A673 (cell line): ENCODE results near the gene FOXB2. TPM values are rescaled to one million over a fixed set of nuclear protein-coding genes. Genes with fewer than 3 reads are reported as not detected.
A peak's percentile ranks its signal among the peaks of the same experiment; 100 is the strongest.

Experiments used
- BruUV-seq: library from RNA; stranded (reverse); fragments of 400-500 nt; replicated peaks from 2 replicates; lab custom pipeline; 2021; lab: Mats Ljungman, UMichigan
- CTCF ChIA-PET: fragments of 300-600 bp; sonication (Branson Sonifier 250); formaldehyde crosslinking; loops from one replicate; lab custom pipeline; 2022; ENCODE audit warnings: antibody characterized with exemption; lab: Charles Lee
- POLR2A ChIA-PET: fragments of 300-600 bp; sonication (Branson Sonifier 250); formaldehyde crosslinking; loops from one replicate; lab custom pipeline; 2022; ENCODE audit warnings: antibody characterized with exemption; ENCODE audit not compliant: low non-redundant PET; lab: Charles Lee
- DNase-seq: peaks from one replicate; pipeline ENCODE4 v3.0.0-alpha.2; 2015; ENCODE audit warnings: low spot score
- H3K27ac ChIP-seq: fragments of 200-600 bp; sonication (generic); 2 replicates; pipeline ENCODE4 v1.5.1; 2016; ENCODE audit warnings: mixed run types, low read depth, mild to moderate bottlenecking, mixed read lengths, antibody characterized with exemption, low read length; ENCODE audit not compliant: poor library complexity, severe bottlenecking
- H3K27me3 ChIP-seq: fragments of 200-600 bp; sonication (generic); replicated peaks from 2 replicates; pipeline ENCODE4 v1.6.1; 2017; ENCODE audit warnings: mixed run types, low read depth, mild to moderate bottlenecking, mixed read lengths, antibody characterized with exemption, low read length; ENCODE audit not compliant: insufficient read depth, poor library complexity
- H3K36me3 ChIP-seq: fragments of 200-600 bp; sonication (generic); 2 replicates; pipeline ENCODE4 v1.6.1; 2016; ENCODE audit warnings: mixed run types, mild to moderate bottlenecking, mixed read lengths, antibody characterized with exemption, low read length; ENCODE audit not compliant: insufficient read depth, poor library complexity, severe bottlenecking
- H3K4me1 ChIP-seq: fragments of 200-600 bp; sonication (generic); 2 replicates; pipeline ENCODE4 v1.6.1; 2017; ENCODE audit warnings: mixed run types, mild to moderate bottlenecking, mixed read lengths, antibody characterized with exemption, low read length; ENCODE audit not compliant: insufficient read depth, poor library complexity, severe bottlenecking
- H3K4me3 ChIP-seq: fragments of 200-600 bp; sonication (generic); 2 replicates; pipeline ENCODE4 v1.5.1; 2016; ENCODE audit warnings: low read depth, mixed run types, mild to moderate bottlenecking, mixed read lengths, low read length; ENCODE audit not compliant: poor library complexity, severe bottlenecking
- H3K9me3 ChIP-seq: fragments of 200-600 bp; sonication (generic); 2 replicates; pipeline ENCODE4 v1.6.1; 2016; ENCODE audit warnings: mixed run types, low read depth, mild to moderate bottlenecking, mixed read lengths, antibody characterized with exemption, low read length; ENCODE audit not compliant: poor library complexity, severe bottlenecking
- CTCF ChIP-seq: fragments of 300-800, 200-600 bp; sonication (generic); conservative IDR thresholded peaks from 2 replicates; pipeline ENCODE4 v1.5.1; 2017; ENCODE audit warnings: low read depth, mild to moderate bottlenecking, antibody characterized with exemption, low read length, moderate library complexity, mixed read lengths
- EZH2 ChIP-seq: fragments of 200-600 bp; sonication (generic); IDR thresholded peaks from 2 replicates; pipeline ENCODE4 v1.6.1; 2017; ENCODE audit warnings: borderline replicate concordance, low read depth, mild to moderate bottlenecking, mixed read lengths, antibody characterized with exemption, low read length; ENCODE audit not compliant: poor library complexity, severe bottlenecking
- intact Hi-C: fragments of 100-400 bp; cut with micrococcal nuclease; formaldehyde crosslinking; loops from one replicate; pipeline ENCODE4 v1.10.0; 2022; ENCODE audit not compliant: unreplicated experiment
- total RNA-seq: library from RNA; stranded (reverse); gene quantifications from 2 replicates; pipeline ENCODE4 v1.2.3, GENCODE V29; 2021

Gene FOXB2
- total RNA-seq, 1 experiment from 2014 or later = not detected

GRCh38 chr9:77003366-77003765 lies 16.1 kb upstream of the FOXB2 start:
- no peak for DNase-seq
- TF ChIP-seq EZH2 = no peak
- no peak for TF ChIP-seq CTCF
- BruUV-seq = no TSS peak
- no peaks in the 10 kb centered on the region for H3K4me1 ChIP-seq
- H3K4me3 ChIP-seq = no peak overlapping the region
- H3K27me3 ChIP-seq = peaks cover 9% of the 10 kb centered on the region
- intact Hi-C loops = no loop called here
- no peaks in the 10 kb centered on the region for H3K9me3 ChIP-seq
- no peaks in the 10 kb centered on the region for H3K36me3 ChIP-seq
- ChIA-PET CTCF (no interaction called here), POLR2A (no interaction called here)
- H3K27ac ChIP-seq = no peak overlapping the region

GRCh38 chr9:77005216-77005615 lies 14.2 kb upstream of the FOXB2 start:
- no peak for TF ChIP-seq CTCF
- TF ChIP-seq EZH2 = no peak
- no peaks in the 10 kb centered on the region for H3K9me3 ChIP-seq
- no peak overlapping the region for H3K4me3 ChIP-seq
- intact Hi-C loops = no loop called here
- H3K27me3 ChIP-seq = peaks cover 24% of the 10 kb centered on the region
- ChIA-PET POLR2A (no interaction called here), CTCF (interaction anchor here (0.7 kb wide), 2 partner anchors 33 to 195 kb away, joined by 3 to 5 read pairs; no protein-coding TSS in a partner anchor)
- H3K36me3 ChIP-seq = no peaks in the 10 kb centered on the region
- no peak overlapping the region for H3K27ac ChIP-seq
- BruUV-seq = no TSS peak
- DNase-seq = peak; percentile 82
- H3K4me1 ChIP-seq = no peaks in the 10 kb centered on the region

- ChIA-PET CTCF (interaction anchor here (0.6 kb wide), 1 partner anchor 18 kb away, joined by 3 read pairs; no protein-coding TSS in a partner anchor), POLR2A (no interaction called here)
- H3K36me3 ChIP-seq = no peaks in the 10 kb centered on the region
- TF ChIP-seq EZH2 = no peak
- H3K27me3 ChIP-seq = peaks cover 72% of the 10 kb centered on the region
- H3K27ac ChIP-seq = no peak overlapping the region
- H3K4me1 ChIP-seq = no peaks in the 10 kb centered on the region
- no TSS peak for BruUV-seq
- no peak overlapping the region for H3K4me3 ChIP-seq
- no peaks in the 10 kb centered on the region for H3K9me3 ChIP-seq
- intact Hi-C loops = loop anchor here (5.0 kb wide), 3 partner anchors 142 to 248 kb away; partner anchors contain the start of gene PCA3
- no peak for DNase-seq
Measured at GRCh38 chr9:77010527-77010926, 8.9 kb upstream of the FOXB2 start.
